Stimulated activated CD8-positive, alpha-beta memory T cell treated with anti-CD3 and anti-CD28 coated beads, Interleukin-15, amount 100 ng/mL, for 4 hours (primary cell): ENCODE measurements around the gene SCAF4.
"Not testable (repeated sequence)": the region's sequence is repeated elsewhere in the genome, so short reads cannot be mapped to it uniquely, and the experiment has no call there.

Source experiments
- DNase-seq, 2 donors: peaks; one replicate each; pipeline ENCODE4 v3.0.0-alpha.2; 2020; ENCODE audit warnings: low read depth in 2 of 2

SCAF4 gene

GRCh38 chr21:31650930-31651329 lies 81.0 kb downstream of the SCAF4 start:
- no peak for DNase-seq

GRCh38 chr21:31647650-31648049 lies 84.3 kb downstream of the SCAF4 start:
- DNase-seq, result no peak

DNA sequence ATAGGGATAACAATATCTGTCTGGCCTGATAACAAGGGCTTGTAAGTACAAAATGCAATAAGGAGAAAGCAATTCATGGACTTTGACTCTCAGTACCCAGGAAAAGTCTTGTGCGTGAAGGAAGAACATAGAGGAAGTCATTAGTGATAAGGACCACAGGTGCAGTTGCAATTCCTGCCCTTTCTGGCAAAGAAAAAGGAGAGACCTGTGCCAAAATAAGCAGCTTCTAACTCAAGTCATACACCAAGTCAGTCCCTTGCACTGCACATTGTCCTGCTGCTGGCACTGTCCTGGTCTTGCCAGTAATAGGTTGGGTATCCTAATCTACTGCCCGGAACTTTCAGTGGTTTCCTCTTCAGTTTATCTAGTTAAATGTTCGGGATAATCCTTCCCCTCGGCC lies 87.3 kb downstream of the SCAF4 start:
- no peak for DNase-seq

DNA sequence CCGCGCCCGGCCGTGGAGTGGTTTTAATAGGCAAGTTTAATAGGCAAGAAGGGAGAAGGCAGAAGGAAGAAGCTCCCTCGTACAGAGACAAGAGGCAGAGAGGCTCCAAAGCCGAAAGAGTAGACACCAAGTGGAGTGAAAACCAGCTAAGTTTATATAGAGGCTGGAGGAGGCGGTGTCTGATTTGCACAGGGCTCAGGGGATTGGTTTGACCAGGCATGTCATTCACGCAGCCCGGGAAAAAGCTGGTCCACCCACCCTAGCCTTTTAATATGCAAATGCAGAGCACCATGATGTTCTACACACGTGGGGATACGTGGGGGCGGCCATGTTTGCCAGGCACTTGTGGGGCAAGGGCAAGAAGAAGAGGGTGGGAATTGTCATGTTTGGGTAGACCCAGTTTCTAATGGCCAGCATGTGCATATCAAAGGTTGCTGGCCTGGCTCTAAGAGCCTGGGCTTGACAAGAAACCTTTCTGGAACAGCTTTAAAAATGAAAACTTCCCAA lies 90.4 kb downstream of the SCAF4 start:
- DNase-seq, result no peak

- DNase-seq, result no peak
These were observed 95.0 kb downstream of the SCAF4 start for GRCh38 chr21:31636874-31637273.

DNA sequence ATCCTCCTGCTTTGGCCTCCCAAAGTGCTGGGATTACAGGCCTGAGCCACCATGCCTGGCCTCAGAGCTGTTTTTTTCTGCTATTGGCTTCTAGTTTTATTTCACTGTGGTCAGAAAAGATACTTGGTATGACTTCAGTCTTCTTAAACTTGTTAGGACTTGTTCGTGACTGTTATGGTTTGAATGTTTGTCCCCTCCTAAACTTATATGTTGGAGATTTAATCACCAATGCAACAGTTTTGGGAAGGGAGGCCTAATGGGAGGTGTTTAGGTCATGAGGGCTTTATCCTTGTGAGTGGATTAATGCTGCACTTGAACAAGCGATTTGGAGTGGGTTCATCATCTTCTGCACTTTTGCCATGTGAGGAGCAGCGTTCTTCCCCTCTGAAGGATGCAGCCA lies 96.9 kb downstream of the SCAF4 start:
- no peak for DNase-seq

GRCh38 chr21:31631881-31632280 lies 100.0 kb downstream of the SCAF4 start:
- not testable (repeated sequence) for DNase-seq

GRCh38 chr21:31629972-31630711 lies 101.8 kb downstream of the SCAF4 start:
- no peak for DNase-seq

- no peak for DNase-seq
These were observed 106.9 kb downstream of the SCAF4 start for GRCh38 chr21:31624961-31625491.

- DNase-seq, result no peak
These were observed 107.7 kb downstream of the SCAF4 start for GRCh38 chr21:31624181-31624580.

DNA sequence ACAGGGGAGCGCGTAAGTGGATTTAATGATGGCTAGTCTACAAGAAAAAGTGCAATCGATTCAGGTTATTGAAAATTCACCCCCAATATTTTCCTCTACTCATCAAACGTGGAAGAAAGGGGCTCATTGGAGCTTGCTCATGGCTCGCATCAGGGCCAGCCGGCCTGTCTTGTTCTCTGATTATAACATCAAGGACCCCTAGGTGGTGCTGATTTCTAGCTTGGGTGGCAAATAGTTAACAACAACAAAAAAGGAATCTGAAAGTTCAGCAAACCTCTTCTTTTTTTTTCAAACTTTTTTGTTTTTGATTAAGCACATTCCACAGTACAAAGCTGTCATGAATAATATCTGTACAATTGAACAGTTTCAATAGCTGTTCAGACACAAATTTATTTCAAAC lies 108.3 kb downstream of the SCAF4 start:
- DNase-seq, result no peak

DNA sequence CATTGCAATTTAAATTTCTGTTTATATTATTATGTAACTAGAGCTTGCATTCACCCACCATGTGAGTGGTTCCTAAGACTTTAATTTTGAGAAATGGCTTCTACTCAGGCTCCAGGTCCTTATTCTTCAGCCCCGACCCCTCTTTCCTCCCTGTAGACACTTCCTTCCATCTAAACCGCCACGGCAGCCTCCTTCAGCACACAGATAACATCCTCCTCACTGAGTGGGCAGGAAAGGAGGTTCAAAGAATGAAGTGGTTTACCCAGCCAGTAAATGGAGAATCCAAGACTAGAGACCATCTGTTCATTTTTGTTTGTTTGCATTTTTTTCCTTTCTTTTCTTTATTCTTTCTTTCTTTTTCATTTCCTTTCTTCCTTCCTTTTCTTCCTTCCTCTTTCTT lies 109.5 kb downstream of the SCAF4 start:
- DNase-seq, result no peak
